Skeletal muscle satellite cell (primary cell): ENCODE measurements around the gene SLC35F3.
"Not testable (repeated sequence)": the region's sequence is repeated elsewhere in the genome, so short reads cannot be mapped to it uniquely, and the experiment has no call there.

ENCODE experiments used
- H3K27me3 ChIP-seq: 2 replicates; pipeline ENCODE4 v1.7.0; 2013; ENCODE audit warnings: low read length; ENCODE audit not compliant: control insufficient read depth, insufficient read depth
- H3K36me3 ChIP-seq: 2 replicates; pipeline ENCODE4 v1.7.0; 2013; ENCODE audit warnings: mild to moderate bottlenecking, control low read depth, low read length; ENCODE audit not compliant: insufficient read depth
- H3K4me1 ChIP-seq: 2 replicates; pipeline ENCODE4 v1.7.0; 2013; ENCODE audit warnings: low read length; ENCODE audit not compliant: control insufficient read depth, insufficient read depth
- H3K4me2 ChIP-seq: 2 replicates; pipeline ENCODE4 v1.7.0; 2013; ENCODE audit warnings: mild to moderate bottlenecking, low read length
- H3K4me3 ChIP-seq: 2 replicates; pipeline ENCODE4 v1.7.0; 2013; ENCODE audit warnings: low read length
- H3K9ac ChIP-seq: 2 replicates; pipeline ENCODE4 v1.7.0; 2013; ENCODE audit warnings: mild to moderate bottlenecking, low read depth, low read length, moderate library complexity
- H3K9me3 ChIP-seq: replicated peaks from 2 replicates; pipeline ENCODE4 v1.7.0; 2013; ENCODE audit warnings: mild to moderate bottlenecking, control low read depth, low read length

Gene SLC35F3

GRCh38 chr1:233884461-233885151 lies 19.9 kb upstream of the SLC35F3 start:
- no peaks in the 10 kb centered on the region for H3K9me3 ChIP-seq
- H3K4me3 ChIP-seq: no peak overlapping the region
- no peak overlapping the region for H3K4me2 ChIP-seq
- peaks cover 5% of the 10 kb centered on the region for H3K4me1 ChIP-seq
- H3K9ac ChIP-seq: no peak overlapping the region
- H3K36me3 ChIP-seq: no peaks in the 10 kb centered on the region
- no peaks in the 10 kb centered on the region for H3K27me3 ChIP-seq

GRCh38 chr1:233885196-233885920 lies 19.1 kb upstream of the SLC35F3 start:
- Histone ChIP-seq H3K27me3 (no peaks in the 10 kb centered on the region), H3K4me3 (no peak overlapping the region), H3K9me3 (no peaks in the 10 kb centered on the region), H3K9ac (no peak overlapping the region), H3K4me2 (no peak overlapping the region), H3K36me3 (no peaks in the 10 kb centered on the region), H3K4me1 (peaks cover 5% of the 10 kb centered on the region)

- H3K27me3 ChIP-seq, H3K36me3 ChIP-seq, H3K9me3 ChIP-seq, H3K4me3 ChIP-seq, H3K4me1 ChIP-seq, H3K4me2 ChIP-seq, H3K9ac ChIP-seq: not testable (repeated sequence)
Measured at GRCh38 chr1:233891151-233891550, 13.3 kb upstream of the SLC35F3 start.

GRCh38 chr1:233897325-233898162 lies 6.9 kb upstream of the SLC35F3 start:
- Histone ChIP-seq H3K4me1 (no peaks in the 10 kb centered on the region), H3K9me3 (no peaks in the 10 kb centered on the region), H3K27me3 (peaks cover 4% of the 10 kb centered on the region), H3K4me3 (no peak overlapping the region), H3K36me3 (no peaks in the 10 kb centered on the region), H3K9ac (no peak overlapping the region), H3K4me2 (no peak overlapping the region)

GRCh38 chr1:233901495-233901894 lies 3.0 kb upstream of the SLC35F3 start:
- Histone ChIP-seq H3K4me1 (no peaks in the 10 kb centered on the region), H3K4me3 (no peak overlapping the region), H3K36me3 (no peaks in the 10 kb centered on the region), H3K27me3 (peaks cover 33% of the 10 kb centered on the region), H3K9ac (no peak overlapping the region), H3K4me2 (no peak overlapping the region), H3K9me3 (no peaks in the 10 kb centered on the region)

- Histone ChIP-seq H3K27me3 (peaks cover 33% of the 10 kb centered on the region), H3K4me3 (peak overlapping the region; percentile 57)
Measured at GRCh38 chr1:233905416-233906051, 1.1 kb downstream of the SLC35F3 start.

GRCh38 chr1:233907151-233907550 lies 2.7 kb downstream of the SLC35F3 start:
- H3K4me1 ChIP-seq: no peaks in the 10 kb centered on the region
- H3K36me3 ChIP-seq: no peaks in the 10 kb centered on the region
- H3K9me3 ChIP-seq: no peaks in the 10 kb centered on the region
- no peak overlapping the region for H3K4me3 ChIP-seq
- no peak overlapping the region for H3K4me2 ChIP-seq
- peaks cover 31% of the 10 kb centered on the region for H3K27me3 ChIP-seq
- H3K9ac ChIP-seq: no peak overlapping the region

More at GRCh38 chr1:233905416-233906051, 1.1 kb downstream of the SLC35F3 start:
- no peaks in the 10 kb centered on the region for H3K9me3 ChIP-seq
- H3K36me3 ChIP-seq: no peaks in the 10 kb centered on the region
- no peaks in the 10 kb centered on the region for H3K4me1 ChIP-seq
- peak overlapping the region; percentile 77 for H3K4me2 ChIP-seq
- H3K9ac ChIP-seq: no peak overlapping the region

- no peaks in the 10 kb centered on the region for H3K36me3 ChIP-seq
- no peak overlapping the region for H3K4me3 ChIP-seq
Measured at GRCh38 chr1:233908092-233908491, 3.6 kb downstream of the SLC35F3 start.

GRCh38 chr1:233909195-233909594 lies 4.7 kb downstream of the SLC35F3 start:
- H3K36me3 ChIP-seq: no peaks in the 10 kb centered on the region
- H3K27me3 ChIP-seq: peaks cover 16% of the 10 kb centered on the region
- no peaks in the 10 kb centered on the region for H3K9me3 ChIP-seq
- no peak overlapping the region for H3K4me2 ChIP-seq
- no peaks in the 10 kb centered on the region for H3K4me1 ChIP-seq
- no peak overlapping the region for H3K9ac ChIP-seq
- no peak overlapping the region for H3K4me3 ChIP-seq

More at GRCh38 chr1:233908092-233908491, 3.6 kb downstream of the SLC35F3 start:
- H3K4me1 ChIP-seq: no peaks in the 10 kb centered on the region
- H3K4me2 ChIP-seq: no peak overlapping the region
- H3K9me3 ChIP-seq: no peaks in the 10 kb centered on the region
- H3K27me3 ChIP-seq: peaks cover 26% of the 10 kb centered on the region
- no peak overlapping the region for H3K9ac ChIP-seq

- H3K36me3 ChIP-seq: no peaks in the 10 kb centered on the region
- no peak overlapping the region for H3K4me3 ChIP-seq
- H3K9me3 ChIP-seq: no peaks in the 10 kb centered on the region
- H3K27me3 ChIP-seq: no peaks in the 10 kb centered on the region
- no peaks in the 10 kb centered on the region for H3K4me1 ChIP-seq
- no peak overlapping the region for H3K4me2 ChIP-seq
- H3K9ac ChIP-seq: no peak overlapping the region
Measured at GRCh38 chr1:233912447-233912846, 8.0 kb downstream of the SLC35F3 start.

- no peak overlapping the region for H3K9ac ChIP-seq
- H3K4me3 ChIP-seq: no peak overlapping the region
- no peaks in the 10 kb centered on the region for H3K36me3 ChIP-seq
- H3K27me3 ChIP-seq: no peaks in the 10 kb centered on the region
- no peak overlapping the region for H3K4me2 ChIP-seq
- H3K9me3 ChIP-seq: no peaks in the 10 kb centered on the region
- no peaks in the 10 kb centered on the region for H3K4me1 ChIP-seq
Measured at GRCh38 chr1:233912909-233913308, 8.4 kb downstream of the SLC35F3 start.
